ENCODE measurements around the gene CCR2.

GRCh38 chr3:46360907-46361306 is 7.0 kb downstream of the CCR2 start:
- TF ChIP-seq, protein P1, sequence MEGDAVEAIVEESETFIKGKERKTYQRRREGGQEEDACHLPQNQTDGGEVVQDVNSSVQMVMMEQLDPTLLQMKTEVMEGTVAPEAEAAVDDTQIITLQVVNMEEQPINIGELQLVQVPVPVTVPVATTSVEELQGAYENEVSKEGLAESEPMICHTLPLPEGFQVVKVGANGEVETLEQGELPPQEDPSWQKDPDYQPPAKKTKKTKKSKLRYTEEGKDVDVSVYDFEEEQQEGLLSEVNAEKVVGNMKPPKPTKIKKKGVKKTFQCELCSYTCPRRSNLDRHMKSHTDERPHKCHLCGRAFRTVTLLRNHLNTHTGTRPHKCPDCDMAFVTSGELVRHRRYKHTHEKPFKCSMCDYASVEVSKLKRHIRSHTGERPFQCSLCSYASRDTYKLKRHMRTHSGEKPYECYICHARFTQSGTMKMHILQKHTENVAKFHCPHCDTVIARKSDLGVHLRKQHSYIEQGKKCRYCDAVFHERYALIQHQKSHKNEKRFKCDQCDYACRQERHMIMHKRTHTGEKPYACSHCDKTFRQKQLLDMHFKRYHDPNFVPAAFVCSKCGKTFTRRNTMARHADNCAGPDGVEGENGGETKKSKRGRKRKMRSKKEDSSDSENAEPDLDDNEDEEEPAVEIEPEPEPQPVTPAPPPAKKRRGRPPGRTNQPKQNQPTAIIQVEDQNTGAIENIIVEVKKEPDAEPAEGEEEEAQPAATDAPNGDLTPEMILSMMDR (IDR thresholded peaks at IDR 0.05) = no peak
- TF ChIP-seq POLR2A (IDR thresholded peaks at IDR 0.05) (no peak), POLR2AphosphoS5 (IDR thresholded peaks at IDR 0.05; ENCODE audit: insufficient read depth in 1 of 2, low read depth in 1 of 2) (no peak)
